Right renal cortex interstitium (tissue), 3 donors: ENCODE measurements around the gene IFT25. TPM values are rescaled to one million over a fixed set of nuclear protein-coding genes. Genes with fewer than 3 reads are reported as not detected.

Source experiments
- DNase-seq, 3 donors: peaks; one replicate each; pipeline ENCODE4 v3.0.0-alpha.2; 2013; ENCODE audit warnings: low read depth in 3 of 3, low spot score in 2 of 3
- polyA plus RNA-seq, 3 donors: library from polyadenylated mRNA; unstranded; fragments of 120-200 nt; gene quantifications; one replicate each; pipeline ENCODE4 v1.2.1, GENCODE V29; 2013; ENCODE audit not compliant: insufficient read length in 3 of 3

Gene IFT25
- polyA plus RNA-seq, 3 donors = 46.7 to 48.4 (median 47.4) TPM

DNA sequence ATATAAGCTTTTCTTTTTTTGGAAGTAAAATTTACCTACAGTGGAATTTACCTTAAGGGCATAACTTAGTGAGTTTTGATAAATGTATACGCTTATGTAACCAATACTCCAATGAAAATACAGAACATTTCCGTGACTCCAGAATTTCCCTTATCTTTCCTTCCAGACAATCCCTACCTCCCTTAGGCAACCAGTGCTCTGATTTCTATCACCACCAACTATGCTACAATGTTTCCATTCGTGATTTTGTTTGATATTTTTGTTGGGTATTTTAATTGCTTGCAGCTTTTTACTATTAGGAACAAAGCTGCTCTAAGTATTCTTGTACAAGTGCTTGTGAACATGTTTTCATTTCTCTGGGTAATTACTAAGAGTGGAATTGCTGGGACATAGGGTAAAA is 14.6 kb downstream of the IFT25 start:
- DNase-seq = no peak

DNA sequence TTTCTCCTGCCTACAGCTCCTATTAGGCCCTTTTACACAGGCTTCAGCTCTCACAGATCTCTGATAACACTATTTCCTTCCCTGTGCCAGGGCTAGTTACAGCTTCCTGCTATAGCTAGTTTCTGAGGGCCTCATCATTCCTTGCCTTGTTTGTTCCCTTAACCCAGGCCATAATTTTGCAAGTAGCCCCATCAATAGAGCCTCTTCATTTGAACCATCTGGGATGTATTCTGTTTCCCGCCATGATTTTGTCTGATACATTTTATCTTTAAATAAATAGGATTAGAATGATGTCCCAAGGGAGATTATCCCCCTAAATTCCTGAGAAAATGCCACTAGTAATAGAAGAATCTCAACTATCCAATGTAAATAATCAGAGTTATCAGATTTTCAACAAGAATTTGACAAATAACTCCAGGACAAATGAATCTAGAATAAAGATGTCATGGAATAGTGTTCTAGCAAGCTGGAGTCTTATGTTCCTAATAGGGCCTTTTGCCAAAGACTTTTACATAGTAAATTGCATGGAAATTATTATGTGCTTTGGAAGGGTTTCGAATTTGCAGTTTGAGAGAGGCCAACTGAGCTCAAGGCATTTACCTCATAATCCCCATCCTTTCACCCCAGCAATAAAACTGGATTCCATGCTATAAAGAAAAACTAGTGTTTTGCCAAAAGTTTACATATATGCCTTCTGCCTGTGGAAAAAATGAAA is 16.1 kb downstream of the IFT25 start:
- peak in 1 of 3 donors; percentile 31 for DNase-seq

DNA sequence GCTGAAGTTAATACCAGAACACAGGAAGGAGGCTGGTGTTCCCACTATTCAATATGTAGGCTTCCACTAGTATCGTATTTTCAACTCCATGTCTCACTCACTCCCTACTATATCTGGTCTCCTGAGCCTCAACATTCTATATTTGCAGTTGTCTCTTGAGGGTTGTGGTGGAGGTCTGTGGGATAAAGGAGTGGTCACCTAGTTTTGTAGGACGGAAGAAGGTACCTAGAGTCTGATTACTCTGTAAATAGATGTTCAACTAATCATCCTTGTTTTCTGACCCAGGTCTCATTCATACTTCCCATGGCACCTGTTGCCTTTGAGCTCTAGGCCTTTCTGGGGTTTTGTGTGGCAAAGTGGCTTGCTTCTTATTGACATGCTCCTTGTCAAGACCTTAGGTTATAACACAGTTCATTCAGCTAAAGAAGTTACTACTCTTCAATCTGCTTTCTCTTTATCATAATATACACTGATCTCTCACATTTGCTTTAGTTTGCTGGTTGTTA is 18.1 kb downstream of the IFT25 start:
- no peak for DNase-seq

DNA sequence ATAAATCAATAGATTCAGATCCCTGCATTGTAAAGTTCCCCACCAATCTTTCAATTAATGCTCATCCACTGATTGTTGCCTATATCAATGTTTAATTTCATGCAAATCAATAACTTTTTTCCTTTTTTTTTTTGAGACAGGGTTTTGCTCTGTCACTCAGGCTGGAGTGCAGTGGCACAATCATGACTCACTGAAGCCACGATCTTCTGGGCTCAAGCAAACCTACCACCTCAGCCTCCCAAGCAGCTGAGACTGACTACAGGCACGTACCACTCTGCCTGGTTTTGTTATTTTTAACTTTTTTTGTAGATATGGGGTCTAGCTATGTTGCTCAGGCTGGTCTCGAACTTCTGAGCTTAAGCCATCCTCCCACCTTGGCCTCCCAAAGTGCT is 25.8 kb downstream of the IFT25 start:
- DNase-seq = no peak

DNA sequence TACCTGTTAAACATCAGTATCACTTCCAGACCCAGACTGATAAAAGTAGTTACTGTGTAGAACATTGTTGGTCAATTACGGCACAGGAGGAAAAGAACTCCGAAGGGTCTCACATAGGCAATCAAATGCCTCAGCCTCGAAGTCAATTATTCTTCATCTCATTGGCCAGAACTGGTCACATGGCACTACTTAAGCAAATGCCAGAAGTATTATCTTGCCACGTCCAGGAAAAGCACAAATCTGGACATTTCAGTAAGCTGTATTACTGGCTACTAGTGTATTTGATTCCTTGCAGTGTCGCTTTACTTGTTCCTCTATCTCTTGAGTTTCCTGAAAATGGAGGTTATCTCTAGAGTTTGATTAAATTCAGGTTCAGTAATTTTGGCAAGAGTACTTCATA is 27.2 kb downstream of the IFT25 start:
- DNase-seq = no peak

DNA sequence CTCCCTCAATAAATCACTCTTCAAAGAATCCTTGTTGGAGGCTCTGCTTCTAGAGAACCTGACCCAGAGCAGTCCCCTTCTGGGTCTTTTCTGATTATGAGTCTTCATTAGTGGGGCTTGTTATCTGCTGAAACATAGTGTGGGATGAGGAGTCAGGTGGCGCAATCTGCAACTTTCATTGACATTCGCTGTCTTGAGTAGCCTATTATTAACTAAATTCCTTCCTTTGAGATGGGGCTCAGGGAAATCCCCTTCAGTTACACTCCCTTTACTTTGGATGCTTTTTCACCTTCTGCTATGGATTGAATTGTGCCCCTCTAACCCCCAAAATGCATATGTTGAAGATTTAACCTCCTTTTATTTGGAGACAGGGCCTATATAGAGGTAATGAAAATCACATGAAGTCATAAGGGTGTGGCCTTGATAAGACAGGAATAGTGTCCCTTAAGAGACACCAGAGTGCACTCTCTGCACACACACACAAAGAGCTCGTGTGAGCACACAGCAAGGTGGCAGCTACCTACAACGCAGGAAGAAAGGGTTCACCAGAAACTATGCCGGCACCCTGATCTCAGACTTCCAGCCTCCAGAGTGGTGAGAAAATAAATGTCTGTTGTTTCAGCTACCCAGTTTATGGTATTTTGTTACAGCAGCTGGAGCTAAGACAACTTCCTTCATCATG is 32.0 kb downstream of the IFT25 start:
- no peak for DNase-seq

DNA sequence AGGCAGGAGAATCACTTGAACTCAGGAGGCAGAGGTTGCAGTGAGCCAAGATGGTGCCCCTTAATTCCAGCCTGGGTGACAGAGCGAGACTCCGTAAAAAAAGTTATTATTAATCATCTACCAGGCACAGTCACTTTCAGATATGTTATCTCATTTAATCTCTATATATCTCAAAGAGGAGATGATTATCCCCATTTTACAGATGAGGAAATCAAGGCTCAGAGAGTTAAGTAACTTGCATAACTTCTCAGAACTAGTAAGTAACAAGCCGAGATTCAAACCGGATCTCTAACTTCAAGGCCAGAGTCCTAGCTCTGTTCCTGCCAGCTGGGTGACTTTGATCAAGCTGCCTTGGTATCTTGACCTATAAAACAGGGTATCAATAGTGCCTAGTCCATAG is 34.1 kb downstream of the IFT25 start:
- no peak for DNase-seq

DNA sequence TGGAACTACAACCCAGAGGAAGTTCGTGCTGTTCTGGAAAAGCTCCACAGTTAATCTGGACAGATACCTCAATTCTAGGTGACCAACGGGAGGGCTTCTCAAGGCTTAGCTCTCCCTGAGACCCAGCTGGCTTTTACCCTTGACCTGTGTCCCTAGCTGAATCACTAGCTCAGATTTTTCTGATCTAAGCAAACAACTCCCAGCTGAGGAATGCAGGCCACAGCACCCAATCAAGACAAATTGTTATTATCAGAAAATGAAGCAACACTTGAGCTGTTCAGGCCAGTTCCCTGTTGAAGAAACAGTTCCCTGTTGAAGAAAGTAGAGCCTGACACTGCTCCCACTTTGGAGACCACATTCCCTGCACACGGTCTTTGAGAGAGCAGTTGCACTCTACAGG is 35.6 kb downstream of the IFT25 start:
- no peak for DNase-seq

DNA sequence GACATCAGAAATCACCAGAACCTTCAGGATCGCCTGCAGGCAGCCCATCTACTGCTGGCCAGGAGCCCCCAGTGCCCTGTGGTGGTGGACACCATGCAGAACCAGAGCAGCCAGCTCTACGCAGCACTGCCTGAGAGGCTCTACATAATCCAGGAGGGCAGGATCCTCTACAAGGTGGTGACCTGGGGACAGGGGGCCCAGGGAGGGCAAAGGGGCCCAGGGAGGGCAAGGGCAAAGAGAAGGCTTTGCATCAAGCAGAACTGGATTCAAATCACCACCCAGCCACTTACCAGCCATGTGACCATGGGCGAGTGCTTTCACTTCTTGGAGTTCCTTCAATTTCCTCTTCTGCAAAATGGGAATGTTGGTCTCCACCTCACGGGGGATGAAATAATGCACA is 39.4 kb downstream of the IFT25 start:
- no peak for DNase-seq

DNA sequence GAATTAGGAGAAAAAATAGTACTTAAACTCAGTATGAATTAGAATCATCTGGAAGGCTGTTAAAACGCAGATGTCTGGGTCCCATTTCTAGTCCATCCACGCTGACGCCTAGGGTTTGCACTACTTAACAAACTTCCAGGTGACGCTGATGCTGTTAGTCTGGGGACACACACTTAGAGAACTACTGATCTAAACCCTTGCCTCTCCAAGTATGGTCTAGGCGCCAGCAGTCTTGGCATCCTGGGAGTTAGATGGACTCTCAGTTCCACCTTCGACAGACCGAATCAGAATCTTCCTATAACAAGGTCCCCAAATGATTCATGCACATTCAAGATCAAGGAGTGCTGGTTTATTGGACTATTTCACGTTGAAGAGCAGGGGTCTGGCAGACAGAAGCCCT is 40.0 kb downstream of the IFT25 start:
- no peak for DNase-seq

DNA sequence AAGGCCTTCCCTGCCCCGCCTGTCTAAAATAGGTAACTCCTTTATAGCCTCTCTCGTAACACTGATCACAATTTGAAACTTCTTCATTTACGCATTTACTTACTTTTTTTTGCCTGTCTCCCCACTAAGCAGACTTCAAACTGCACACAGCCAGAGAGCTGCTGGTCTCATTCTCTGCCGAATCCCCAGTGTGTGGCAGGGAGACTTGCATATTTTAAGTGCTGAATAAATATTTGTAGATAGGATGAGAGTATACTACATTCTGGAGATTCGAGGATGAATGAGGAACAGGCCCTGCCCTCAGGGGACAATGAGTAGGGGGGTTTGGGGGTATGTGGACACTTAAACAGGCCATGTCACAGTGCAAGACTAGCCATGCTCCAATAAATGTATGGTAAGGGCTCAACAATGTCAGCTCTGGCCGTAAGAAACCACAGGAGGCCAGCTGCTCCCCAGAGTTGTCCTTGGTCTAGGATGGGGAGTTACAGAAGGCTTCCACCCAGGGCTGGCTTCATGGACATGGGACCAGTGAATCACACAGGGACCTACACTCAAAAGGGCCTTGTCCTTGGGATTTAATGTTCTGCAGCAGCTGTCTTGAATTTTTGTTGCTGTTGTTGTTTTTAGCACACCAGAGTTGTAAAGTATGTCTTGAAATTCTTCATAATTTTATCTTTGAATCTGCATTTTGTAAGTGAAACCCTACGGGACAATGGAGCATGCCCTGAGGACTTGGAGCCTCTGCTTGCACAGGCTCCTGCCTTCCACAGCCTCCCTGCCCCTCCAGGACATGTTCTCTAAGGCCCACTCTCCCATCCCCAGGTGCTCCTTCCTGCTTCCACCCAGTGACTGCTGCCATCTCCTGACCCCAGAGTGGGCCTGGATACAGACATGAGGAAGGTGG is 43.0 kb downstream of the IFT25 start:
- no peak for DNase-seq

DNA sequence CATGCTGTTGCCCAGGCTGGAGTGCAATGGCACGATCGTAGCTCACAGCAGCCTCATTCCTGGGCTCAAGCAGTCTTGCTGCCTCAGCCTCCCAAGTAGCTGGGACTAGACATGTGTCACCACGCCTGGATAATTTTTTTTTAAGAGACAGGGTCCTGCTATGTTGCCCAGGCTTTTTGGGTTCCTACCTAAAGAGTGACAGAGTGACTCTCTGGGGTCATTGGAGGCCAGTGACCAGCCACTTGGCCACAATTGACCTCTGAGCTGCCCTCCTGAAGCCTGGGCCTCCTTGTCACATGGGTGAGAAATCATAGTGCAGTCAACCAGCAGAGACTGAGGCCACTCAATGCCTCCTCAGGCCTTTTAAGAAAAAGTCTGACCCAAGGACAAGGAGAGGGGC is 45.8 kb downstream of the IFT25 start:
- DNase-seq = no peak

DNA sequence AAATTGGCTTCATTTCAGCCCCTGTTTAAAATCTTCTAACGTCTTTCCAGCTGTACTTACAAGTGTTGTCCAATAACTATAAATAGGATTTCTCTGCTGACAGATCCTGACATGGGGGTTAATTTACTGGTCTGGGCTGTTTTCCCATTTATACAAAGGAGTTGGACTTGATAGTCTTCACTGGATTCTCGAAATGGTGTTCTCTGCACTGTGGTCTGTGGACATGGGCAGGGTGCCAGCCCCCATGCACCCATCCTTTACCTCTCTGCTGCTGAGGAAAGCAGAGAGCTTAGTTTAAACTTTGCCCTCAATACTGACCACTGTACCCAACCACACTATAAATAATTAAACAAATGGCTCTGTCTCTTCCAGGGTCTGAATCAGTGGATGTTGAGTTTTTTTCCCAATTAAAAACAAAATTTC is 46.3 kb downstream of the IFT25 start:
- peak; percentile 57 to 61 (median 58) for DNase-seq

DNA sequence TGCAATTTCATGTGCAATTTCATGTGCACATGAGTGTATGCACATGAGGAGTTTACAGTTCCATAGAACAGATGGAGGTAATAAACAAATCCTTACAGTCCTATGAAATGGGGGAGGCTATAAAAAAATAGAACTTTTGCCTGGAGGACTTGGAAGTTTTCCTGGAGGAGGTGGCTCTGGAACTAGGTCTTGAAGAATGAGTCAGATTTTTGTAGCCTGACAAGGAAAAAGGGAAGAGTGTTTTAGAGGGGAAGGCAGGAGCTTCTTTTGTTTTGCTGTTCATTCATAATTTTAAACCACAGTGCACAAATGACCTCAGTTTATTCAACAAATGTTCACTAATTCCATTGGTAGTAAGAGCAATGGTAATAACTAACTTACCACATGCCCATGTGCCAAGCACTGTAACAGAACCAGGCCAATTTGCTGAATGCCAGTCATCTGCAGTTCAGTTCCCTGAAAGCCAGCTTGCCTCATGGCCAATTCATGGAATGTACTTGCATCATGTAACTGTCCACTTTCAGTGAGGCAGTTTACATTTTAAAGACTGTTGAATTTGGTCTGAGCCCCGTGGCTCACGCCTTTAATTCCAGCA is 48.8 kb downstream of the IFT25 start:
- DNase-seq = no peak

DNA sequence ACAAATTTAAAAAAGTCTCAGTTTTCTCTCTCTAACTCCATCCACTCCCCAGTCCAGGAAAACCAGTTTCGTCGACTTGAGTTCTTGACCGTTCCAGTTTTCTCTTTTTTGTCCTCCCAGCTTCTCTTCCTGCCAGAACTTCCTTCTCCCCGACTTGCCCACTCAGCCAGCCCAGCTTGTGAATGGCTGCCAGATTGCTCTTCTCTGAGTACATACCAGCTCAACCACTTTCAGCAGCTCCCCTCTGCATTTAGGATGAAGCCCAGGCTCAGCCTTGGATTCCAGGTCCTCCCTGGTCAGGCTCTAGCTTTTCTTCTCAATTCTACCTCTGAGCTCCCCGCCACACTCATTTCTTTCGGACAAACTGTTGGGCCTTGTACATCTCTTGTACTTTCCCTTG is 50.1 kb downstream of the IFT25 start:
- DNase-seq = no peak

DNA sequence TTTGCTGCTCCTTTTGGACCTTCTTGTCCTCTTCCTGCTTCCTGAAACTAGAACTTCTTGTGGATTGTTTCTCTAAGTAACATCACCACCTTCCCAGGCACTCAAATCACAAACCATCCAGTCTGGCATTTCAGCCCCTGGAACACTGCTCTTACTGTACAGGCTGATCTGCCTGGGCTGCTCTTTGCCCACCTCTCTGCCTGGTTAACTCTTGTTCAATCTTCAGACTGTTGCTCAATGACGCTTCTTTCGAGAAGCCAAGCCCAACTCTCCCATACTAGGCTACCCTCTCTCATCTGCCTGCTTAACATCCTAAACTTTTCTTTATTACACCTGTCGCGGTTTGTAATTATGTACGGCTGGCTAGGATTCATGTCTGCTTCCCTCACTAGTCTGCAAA is 50.9 kb downstream of the IFT25 start:
- DNase-seq = no peak

DNA sequence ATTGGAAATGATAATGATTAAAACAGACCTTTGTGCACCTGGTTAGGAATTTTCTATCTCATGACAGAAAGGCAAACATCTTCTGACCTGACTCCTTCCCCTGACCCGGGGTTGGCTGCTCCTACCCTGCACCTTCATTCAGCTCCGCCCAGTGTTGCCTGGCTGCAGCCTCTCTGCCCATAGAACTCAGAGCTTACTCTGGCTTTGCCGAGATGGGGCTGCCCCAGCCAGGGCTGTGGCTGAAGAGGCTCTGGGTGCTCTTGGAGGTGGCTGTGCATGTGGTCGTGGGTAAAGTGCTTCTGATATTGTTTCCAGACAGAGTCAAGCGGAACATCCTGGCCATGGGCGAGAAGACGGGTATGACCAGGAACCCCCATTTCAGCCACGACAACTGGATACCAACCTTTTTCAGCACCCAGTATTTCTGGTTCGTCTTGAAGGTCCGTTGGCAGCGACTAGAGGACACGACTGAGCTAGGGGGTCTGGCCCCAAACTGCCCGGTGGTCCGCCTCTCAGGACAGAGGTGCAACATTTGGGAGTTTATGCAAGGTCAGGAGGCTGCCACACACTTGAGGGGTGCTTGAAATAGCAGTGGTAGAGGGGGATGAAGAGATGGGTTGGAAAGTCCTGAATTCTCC is 51.4 kb downstream of the IFT25 start, which contains the start of gene DIO1:
Gene DIO1, plus strand, starts transcription at position 189 of the 638 bp plus-strand sequence. Its CDS starts 24 bp downstream, at position 213.
- DNase-seq = no peak

DNA sequence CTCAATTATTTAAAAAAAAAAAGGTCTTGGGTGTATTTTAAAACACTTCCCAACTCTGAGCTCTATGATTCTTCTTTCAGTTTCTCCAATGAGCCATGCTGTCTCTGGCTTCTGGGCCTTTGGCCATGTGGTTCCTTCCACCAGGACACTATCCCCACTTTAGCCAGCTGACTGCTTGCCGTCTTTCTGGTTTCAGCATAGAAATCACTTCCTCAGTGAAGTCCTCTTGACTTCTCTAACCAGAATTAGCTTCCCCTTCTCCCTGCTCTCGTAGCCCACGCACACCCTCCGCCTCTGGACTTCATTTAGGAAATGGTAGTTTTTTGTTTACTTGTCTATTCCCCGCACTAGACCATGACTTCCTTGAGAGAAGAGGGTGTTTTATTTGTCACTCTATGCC is 52.6 kb downstream of the IFT25 start:
- DNase-seq = no peak

DNA sequence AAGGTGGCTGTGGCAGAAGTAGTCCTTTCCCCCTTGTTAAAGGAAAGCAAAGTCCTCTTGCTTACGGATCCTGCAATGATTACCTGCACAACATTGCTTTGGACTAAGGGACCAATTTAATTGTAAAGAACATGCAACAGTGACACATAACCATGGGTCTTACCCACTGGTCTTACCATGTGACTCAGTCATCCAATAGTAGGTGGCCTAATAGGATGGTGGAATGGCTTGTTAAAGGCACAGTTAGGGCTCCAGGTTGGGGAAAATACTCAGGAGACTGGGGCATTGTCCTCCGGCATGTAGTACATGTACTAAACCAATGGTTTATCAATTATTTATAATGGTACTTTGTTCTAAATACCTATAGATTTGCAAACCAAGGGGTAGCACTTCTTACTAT is 53.8 kb downstream of the IFT25 start:
- DNase-seq = no peak

DNA sequence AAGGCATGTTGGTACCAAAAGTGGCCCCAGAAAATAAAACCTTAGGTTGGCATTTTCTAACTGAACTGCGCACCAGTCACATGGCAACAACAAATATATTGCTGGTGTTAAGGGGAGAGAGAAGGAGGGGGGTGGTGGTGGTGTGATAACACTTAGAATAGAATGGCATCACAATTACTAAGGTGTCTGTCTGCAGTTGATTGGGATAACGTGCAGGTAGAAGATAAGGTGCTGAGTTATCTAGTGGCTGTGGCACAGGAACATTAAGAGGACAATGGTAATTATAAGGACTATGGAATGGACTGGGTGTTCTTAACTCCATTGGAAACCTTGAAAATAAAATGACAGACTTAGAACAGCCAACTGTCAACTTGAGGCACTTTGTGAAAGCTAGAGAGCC is 54.5 kb downstream of the IFT25 start:
- no peak for DNase-seq
